H1 (cell line): ENCODE measurements around the gene EFR3B. TPM values are rescaled to one million over a fixed set of nuclear protein-coding genes. Genes with fewer than 3 reads are reported as not detected.

Experiments
- polyA plus RNA-seq, 7 experiments: library from polyadenylated mRNA; depleted of rRNA in 3 of 7; stranded (reverse) in 5 of 7; unstranded in 2 of 7; fragments of >200 nt in 5 of 7; fragments of 200-250 nt in 2 of 7; gene quantifications; 1 replicate in 5 of 7; 2 replicates in 1 of 7; 4 replicates in 1 of 7; pipeline versions ENCODE4 v1.2.1 to v1.2.3, GENCODE V29; 2011 to 2013; ENCODE audit warnings: missing spikeins in 2 of 7, mixed read lengths in 2 of 7
- total RNA-seq: library from RNA; stranded (reverse); fragmentation: NEBNext Ultra II Directional; extraction: Animal tissue kit (Norgen Biotek cat#: 25700); gene quantifications from 2 replicates; pipeline ENCODE4 v1.2.1, GENCODE V29; 2021
- TF ChIP-seq, protein P1 (sequence below): fragments of 300-600 bp; sonication (generic); IDR thresholded peaks from 2 replicates; pipeline ENCODE4 v1.7.1; 2012; ENCODE audit warnings: low read length, moderate library complexity, mild to moderate bottlenecking, inconsistent platforms; ENCODE audit not compliant: insufficient replicate concordance

Gene EFR3B
- total and polyA plus RNA-seq, 2 of the 8 experiments (the other 6 are each of a cell fraction or from before 2014, with no cell fraction given), result 3.4 to 9.6 TPM

- TF ChIP-seq, protein P1, sequence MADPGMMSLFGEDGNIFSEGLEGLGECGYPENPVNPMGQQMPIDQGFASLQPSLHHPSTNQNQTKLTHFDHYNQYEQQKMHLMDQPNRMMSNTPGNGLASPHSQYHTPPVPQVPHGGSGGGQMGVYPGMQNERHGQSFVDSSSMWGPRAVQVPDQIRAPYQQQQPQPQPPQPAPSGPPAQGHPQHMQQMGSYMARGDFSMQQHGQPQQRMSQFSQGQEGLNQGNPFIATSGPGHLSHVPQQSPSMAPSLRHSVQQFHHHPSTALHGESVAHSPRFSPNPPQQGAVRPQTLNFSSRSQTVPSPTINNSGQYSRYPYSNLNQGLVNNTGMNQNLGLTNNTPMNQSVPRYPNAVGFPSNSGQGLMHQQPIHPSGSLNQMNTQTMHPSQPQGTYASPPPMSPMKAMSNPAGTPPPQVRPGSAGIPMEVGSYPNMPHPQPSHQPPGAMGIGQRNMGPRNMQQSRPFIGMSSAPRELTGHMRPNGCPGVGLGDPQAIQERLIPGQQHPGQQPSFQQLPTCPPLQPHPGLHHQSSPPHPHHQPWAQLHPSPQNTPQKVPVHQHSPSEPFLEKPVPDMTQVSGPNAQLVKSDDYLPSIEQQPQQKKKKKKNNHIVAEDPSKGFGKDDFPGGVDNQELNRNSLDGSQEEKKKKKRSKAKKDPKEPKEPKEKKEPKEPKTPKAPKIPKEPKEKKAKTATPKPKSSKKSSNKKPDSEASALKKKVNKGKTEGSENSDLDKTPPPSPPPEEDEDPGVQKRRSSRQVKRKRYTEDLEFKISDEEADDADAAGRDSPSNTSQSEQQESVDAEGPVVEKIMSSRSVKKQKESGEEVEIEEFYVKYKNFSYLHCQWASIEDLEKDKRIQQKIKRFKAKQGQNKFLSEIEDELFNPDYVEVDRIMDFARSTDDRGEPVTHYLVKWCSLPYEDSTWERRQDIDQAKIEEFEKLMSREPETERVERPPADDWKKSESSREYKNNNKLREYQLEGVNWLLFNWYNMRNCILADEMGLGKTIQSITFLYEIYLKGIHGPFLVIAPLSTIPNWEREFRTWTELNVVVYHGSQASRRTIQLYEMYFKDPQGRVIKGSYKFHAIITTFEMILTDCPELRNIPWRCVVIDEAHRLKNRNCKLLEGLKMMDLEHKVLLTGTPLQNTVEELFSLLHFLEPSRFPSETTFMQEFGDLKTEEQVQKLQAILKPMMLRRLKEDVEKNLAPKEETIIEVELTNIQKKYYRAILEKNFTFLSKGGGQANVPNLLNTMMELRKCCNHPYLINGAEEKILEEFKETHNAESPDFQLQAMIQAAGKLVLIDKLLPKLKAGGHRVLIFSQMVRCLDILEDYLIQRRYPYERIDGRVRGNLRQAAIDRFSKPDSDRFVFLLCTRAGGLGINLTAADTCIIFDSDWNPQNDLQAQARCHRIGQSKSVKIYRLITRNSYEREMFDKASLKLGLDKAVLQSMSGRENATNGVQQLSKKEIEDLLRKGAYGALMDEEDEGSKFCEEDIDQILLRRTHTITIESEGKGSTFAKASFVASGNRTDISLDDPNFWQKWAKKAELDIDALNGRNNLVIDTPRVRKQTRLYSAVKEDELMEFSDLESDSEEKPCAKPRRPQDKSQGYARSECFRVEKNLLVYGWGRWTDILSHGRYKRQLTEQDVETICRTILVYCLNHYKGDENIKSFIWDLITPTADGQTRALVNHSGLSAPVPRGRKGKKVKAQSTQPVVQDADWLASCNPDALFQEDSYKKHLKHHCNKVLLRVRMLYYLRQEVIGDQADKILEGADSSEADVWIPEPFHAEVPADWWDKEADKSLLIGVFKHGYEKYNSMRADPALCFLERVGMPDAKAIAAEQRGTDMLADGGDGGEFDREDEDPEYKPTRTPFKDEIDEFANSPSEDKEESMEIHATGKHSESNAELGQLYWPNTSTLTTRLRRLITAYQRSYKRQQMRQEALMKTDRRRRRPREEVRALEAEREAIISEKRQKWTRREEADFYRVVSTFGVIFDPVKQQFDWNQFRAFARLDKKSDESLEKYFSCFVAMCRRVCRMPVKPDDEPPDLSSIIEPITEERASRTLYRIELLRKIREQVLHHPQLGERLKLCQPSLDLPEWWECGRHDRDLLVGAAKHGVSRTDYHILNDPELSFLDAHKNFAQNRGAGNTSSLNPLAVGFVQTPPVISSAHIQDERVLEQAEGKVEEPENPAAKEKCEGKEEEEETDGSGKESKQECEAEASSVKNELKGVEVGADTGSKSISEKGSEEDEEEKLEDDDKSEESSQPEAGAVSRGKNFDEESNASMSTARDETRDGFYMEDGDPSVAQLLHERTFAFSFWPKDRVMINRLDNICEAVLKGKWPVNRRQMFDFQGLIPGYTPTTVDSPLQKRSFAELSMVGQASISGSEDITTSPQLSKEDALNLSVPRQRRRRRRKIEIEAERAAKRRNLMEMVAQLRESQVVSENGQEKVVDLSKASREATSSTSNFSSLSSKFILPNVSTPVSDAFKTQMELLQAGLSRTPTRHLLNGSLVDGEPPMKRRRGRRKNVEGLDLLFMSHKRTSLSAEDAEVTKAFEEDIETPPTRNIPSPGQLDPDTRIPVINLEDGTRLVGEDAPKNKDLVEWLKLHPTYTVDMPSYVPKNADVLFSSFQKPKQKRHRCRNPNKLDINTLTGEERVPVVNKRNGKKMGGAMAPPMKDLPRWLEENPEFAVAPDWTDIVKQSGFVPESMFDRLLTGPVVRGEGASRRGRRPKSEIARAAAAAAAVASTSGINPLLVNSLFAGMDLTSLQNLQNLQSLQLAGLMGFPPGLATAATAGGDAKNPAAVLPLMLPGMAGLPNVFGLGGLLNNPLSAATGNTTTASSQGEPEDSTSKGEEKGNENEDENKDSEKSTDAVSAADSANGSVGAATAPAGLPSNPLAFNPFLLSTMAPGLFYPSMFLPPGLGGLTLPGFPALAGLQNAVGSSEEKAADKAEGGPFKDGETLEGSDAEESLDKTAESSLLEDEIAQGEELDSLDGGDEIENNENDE, result no peak
- TF ChIP-seq, all 59 proteins: peak for 0
Measured at GRCh38 chr2:25035537-25036220, 6.2 kb upstream of the EFR3B start (continued).
